Stimulated activated CD4-positive, alpha-beta T cell treated with anti-CD3 and anti-CD28 coated beads, Interleukin-15, amount 100 ng/mL, for 24 hours (primary cell): ENCODE data around the gene PDE4D.
"Not testable (repeated sequence)": the region's sequence is repeated elsewhere in the genome, so short reads cannot be mapped to it uniquely, and the experiment has no call there.

Source experiments
- DNase-seq: peaks from one replicate; pipeline ENCODE4 v3.0.0-alpha.2; 2020

The PDE4D gene

GRCh38 chr5:59798862-59799667 is 94.5 kb downstream of the PDE4D start:
- peak; percentile 10 for DNase-seq

GRCh38 chr5:59795141-59795540 is 98.4 kb downstream of the PDE4D start:
- DNase-seq = no peak

- DNase-seq = no peak
Measured at GRCh38 chr5:59792983-59793585, 100.4 kb downstream of the PDE4D start.

GRCh38 chr5:59791617-59792016 is 101.9 kb downstream of the PDE4D start:
- DNase-seq = no peak

GRCh38 chr5:59790776-59791475 is 102.6 kb downstream of the PDE4D start:
- no peak for DNase-seq

GRCh38 chr5:59790376-59790775 is 103.2 kb downstream of the PDE4D start:
- no peak for DNase-seq

- DNase-seq = no peak
Measured at GRCh38 chr5:59789894-59790293, 103.6 kb downstream of the PDE4D start.

- no peak for DNase-seq
Measured at GRCh38 chr5:59789197-59789596, 104.3 kb downstream of the PDE4D start.

GRCh38 chr5:59786334-59786805 is 107.2 kb downstream of the PDE4D start:
- DNase-seq = no peak

GRCh38 chr5:59785676-59786333 is 107.7 kb downstream of the PDE4D start:
- no peak for DNase-seq

GRCh38 chr5:59784708-59785107 is 108.8 kb downstream of the PDE4D start:
- DNase-seq = not testable (repeated sequence)

GRCh38 chr5:59783264-59783663 is 110.3 kb downstream of the PDE4D start:
- no peak for DNase-seq

- no peak for DNase-seq
Measured at GRCh38 chr5:59782856-59783255, 110.7 kb downstream of the PDE4D start.

GRCh38 chr5:59779453-59779852 is 114.1 kb downstream of the PDE4D start:
- no peak for DNase-seq

- no peak for DNase-seq
Measured at GRCh38 chr5:59777028-59777427, 116.5 kb downstream of the PDE4D start.

GRCh38 chr5:59773294-59773693 is 120.2 kb downstream of the PDE4D start:
- DNase-seq = no peak

- no peak for DNase-seq
Measured at GRCh38 chr5:59772757-59773156, 120.8 kb downstream of the PDE4D start.

GRCh38 chr5:59772206-59772605 is 121.3 kb downstream of the PDE4D start:
- no peak for DNase-seq

GRCh38 chr5:59770953-59771352 is 122.6 kb downstream of the PDE4D start:
- no peak for DNase-seq

GRCh38 chr5:59769832-59770231 is 123.7 kb downstream of the PDE4D start:
- no peak for DNase-seq

- no peak for DNase-seq
Measured at GRCh38 chr5:59769041-59769360, 124.5 kb downstream of the PDE4D start.

- DNase-seq = peak; percentile 32
Measured at GRCh38 chr5:59768152-59769040, 125.1 kb downstream of the PDE4D start.
